Neural cell (in vitro differentiated cells): ENCODE results near the gene ADGRE3. TPM values are rescaled to one million over a fixed set of nuclear protein-coding genes. Genes with fewer than 3 reads are reported as not detected.

ENCODE experiments used
- H2AFZ ChIP-seq: fragments of 200-600, 300-800 bp; sonication (generic), shearing (Covaris generic); 2 replicates; pipeline ENCODE4 v1.6.0; 2014; ENCODE audit warnings: low read depth, mild to moderate bottlenecking, antibody characterized with exemption, low read length, moderate library complexity
- H3F3A ChIP-seq: fragments of 200-600 bp; shearing (Covaris generic); 2 replicates; pipeline ENCODE4 v1.6.1; 2016; ENCODE audit warnings: mild to moderate bottlenecking, moderate library complexity, mixed read lengths, antibody characterized with exemption, low read length; ENCODE audit not compliant: insufficient read depth, poor library complexity, severe bottlenecking
- H3K27ac ChIP-seq: fragments of 200-600, 300-800 bp; sonication (generic), shearing (Covaris generic); 2 replicates; pipeline ENCODE4 v1.5.1; 2014; ENCODE audit warnings: mild to moderate bottlenecking, low read length, moderate library complexity
- H3K27me3 ChIP-seq: fragments of 300-800, 200-600 bp; sonication (generic), shearing (Covaris generic); 2 replicates; pipeline ENCODE4 v1.6.0; 2014; ENCODE audit warnings: mild to moderate bottlenecking, low read depth, low read length, moderate library complexity; ENCODE audit not compliant: insufficient read depth
- H3K36me3 ChIP-seq: fragments of 300-800, 200-600 bp; sonication (generic), shearing (Covaris generic); 2 replicates; pipeline ENCODE4 v1.5.1; 2014; ENCODE audit warnings: mild to moderate bottlenecking, antibody characterized with exemption, low read length, moderate library complexity; ENCODE audit not compliant: insufficient read depth
- H3K4me2 ChIP-seq: fragments of 300-800, 200-600 bp; sonication (generic), shearing (Covaris generic); 2 replicates; pipeline ENCODE4 v1.6.0; 2014; ENCODE audit warnings: mild to moderate bottlenecking, low read length
- H3K4me3 ChIP-seq: fragments of 300-800, 200-600 bp; sonication (generic), shearing (Covaris generic); 2 replicates; pipeline ENCODE4 v1.5.1; 2014; ENCODE audit warnings: mild to moderate bottlenecking, low read length, moderate library complexity
- H3K79me2 ChIP-seq: fragments of 200-600 bp; shearing (Covaris generic); replicated peaks from 2 replicates; pipeline ENCODE4 v1.6.0; 2014; ENCODE audit warnings: mild to moderate bottlenecking, low read length, moderate library complexity; ENCODE audit not compliant: insufficient read depth
- H3K9ac ChIP-seq: fragments of 300-800, 200-600 bp; sonication (generic), shearing (Covaris generic); 2 replicates; pipeline ENCODE4 v1.6.1; 2016; ENCODE audit warnings: mild to moderate bottlenecking, low read length, mixed read lengths
- H3K9me2 ChIP-seq: fragments of 200-600 bp; shearing (Covaris generic); 2 replicates; pipeline ENCODE4 v1.6.1; 2016; ENCODE audit warnings: mild to moderate bottlenecking, low read length, mixed read lengths; ENCODE audit not compliant: insufficient read depth
- H3K9me3 ChIP-seq: fragments of 200-600, 300-800 bp; sonication (generic), shearing (Covaris generic); 2 replicates; pipeline ENCODE4 v1.6.1; 2016; ENCODE audit warnings: mild to moderate bottlenecking, mixed run types, low read length, moderate library complexity, mixed read lengths
- H4K20me1 ChIP-seq: fragments of 200-600 bp; shearing (Covaris generic); 2 replicates; pipeline ENCODE4 v1.6.1; 2016; ENCODE audit warnings: mild to moderate bottlenecking, mixed run types; ENCODE audit not compliant: insufficient read depth
- CTCF ChIP-seq: fragments of 450-650 bp; IDR thresholded peaks from 2 replicates; pipeline ENCODE4 v1.5.1; 2014; ENCODE audit warnings: antibody characterized with exemption, mild to moderate bottlenecking, moderate library complexity; ENCODE audit not compliant: poor library complexity, severe bottlenecking
- EP300 ChIP-seq: fragments of 450-650 bp; conservative IDR thresholded peaks from 2 replicates; pipeline ENCODE4 v1.6.1; 2014; ENCODE audit warnings: antibody characterized with exemption, mild to moderate bottlenecking, moderate library complexity; ENCODE audit not compliant: poor library complexity, severe bottlenecking
- EZH2 ChIP-seq: fragments of 200-600, 300-800 bp; shearing (Covaris generic), sonication (generic); IDR thresholded peaks from 2 replicates; pipeline ENCODE4 v1.6.1; 2014; ENCODE audit warnings: antibody characterized with exemption, low read length, borderline replicate concordance, mild to moderate bottlenecking; ENCODE audit not compliant: insufficient read depth, poor library complexity, severe bottlenecking
- MXI1 ChIP-seq: fragments of 450-650 bp; conservative IDR thresholded peaks from 2 replicates; pipeline ENCODE4 v1.6.1; 2014; ENCODE audit warnings: antibody characterized with exemption, mild to moderate bottlenecking; ENCODE audit not compliant: poor library complexity, severe bottlenecking
- POLR2AphosphoS5 ChIP-seq: IDR thresholded peaks from 2 replicates; pipeline ENCODE4 v1.6.1; 2012
- RAD21 ChIP-seq: fragments of 450-650 bp; conservative IDR thresholded peaks from 2 replicates; pipeline ENCODE4 v1.6.1; 2014; ENCODE audit warnings: antibody characterized with exemption, mild to moderate bottlenecking, moderate library complexity
- REST ChIP-seq: IDR thresholded peaks from 2 replicates; pipeline ENCODE4 v1.6.1; 2012; ENCODE audit warnings: borderline replicate concordance
- SMC3 ChIP-seq: fragments of 450-650 bp; conservative IDR thresholded peaks from 2 replicates; pipeline ENCODE4 v1.6.1; 2014; ENCODE audit warnings: antibody characterized with exemption, mild to moderate bottlenecking, moderate library complexity; ENCODE audit not compliant: poor library complexity
- TAF1 ChIP-seq: IDR thresholded peaks from 2 replicates; pipeline ENCODE4 v1.6.1; 2012; ENCODE audit warnings: low read depth
- polyA plus RNA-seq: library from polyadenylated mRNA; depleted of rRNA; stranded (reverse); fragments of >200 nt; gene quantifications from 2 replicates; pipeline ENCODE4 v1.2.3, GENCODE V29; 2014

Gene ADGRE3
- polyA plus RNA-seq, 1 donor from 2014 or later = not detected

DNA sequence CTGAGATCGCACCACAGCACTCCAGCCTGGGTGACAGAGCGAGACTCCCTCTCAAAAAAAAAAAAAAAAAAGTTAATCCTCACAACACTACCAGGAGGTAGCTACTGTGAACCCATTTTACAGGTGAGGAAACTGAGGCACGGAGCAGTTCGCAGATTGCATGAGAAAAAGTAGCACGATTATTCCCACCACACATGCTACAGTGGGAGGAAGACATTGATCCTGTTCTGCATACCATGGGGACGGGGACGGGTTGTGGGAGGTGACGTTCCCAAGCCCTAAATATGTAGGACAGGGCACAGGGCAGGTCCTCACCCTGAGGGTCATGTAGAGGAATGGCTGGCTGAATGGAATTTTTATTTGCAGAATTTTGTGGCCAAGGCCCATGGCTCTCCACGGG, 68.0 kb downstream of the ADGRE3 start:
- Histone ChIP-seq H3K27me3 (no peaks in the 10 kb centered on the region), H3F3A (no peaks in the 10 kb centered on the region), H3K4me3 (no peak overlapping the region), H3K79me2 (no peaks in the 10 kb centered on the region), H3K27ac (no peak overlapping the region), H3K4me2 (no peak overlapping the region), H3K9me2 (no peaks in the 10 kb centered on the region), H3K9me3 (no peaks in the 10 kb centered on the region), H4K20me1 (no peaks in the 10 kb centered on the region), H3K9ac (no peak overlapping the region), H3K36me3 (no peaks in the 10 kb centered on the region), H2AFZ (no peak overlapping the region)
- TF ChIP-seq EP300 (no peak), POLR2AphosphoS5 (no peak), MXI1 (no peak), REST (no peak), EZH2 (no peak), RAD21 (no peak), CTCF (no peak), SMC3 (no peak), TAF1 (no peak)

DNA sequence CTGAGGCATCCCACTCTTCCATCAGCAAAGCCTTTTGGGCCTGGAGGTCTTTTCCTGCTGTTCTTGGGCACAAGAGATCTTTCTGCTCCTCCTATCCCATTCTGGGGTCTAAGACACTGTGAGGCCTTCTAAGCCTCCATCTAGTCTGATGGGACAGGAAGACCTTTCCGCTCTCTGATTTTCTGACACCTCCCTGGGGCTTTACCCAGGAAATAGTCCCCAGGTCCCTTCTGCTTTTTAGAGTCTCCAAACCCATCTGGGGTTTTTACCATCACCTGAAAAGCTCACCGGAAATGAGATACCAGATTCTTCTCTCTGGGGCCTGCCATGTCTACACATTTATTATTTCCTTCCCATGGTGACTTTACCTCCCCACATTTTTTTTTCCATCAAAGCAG, 70.7 kb downstream of the ADGRE3 start:
- Histone ChIP-seq H2AFZ (no peak overlapping the region), H3K4me3 (no peak overlapping the region), H3K79me2 (no peaks in the 10 kb centered on the region), H3K9ac (no peak overlapping the region), H3K9me2 (no peaks in the 10 kb centered on the region), H3K4me2 (no peak overlapping the region), H4K20me1 (no peaks in the 10 kb centered on the region), H3K27me3 (no peaks in the 10 kb centered on the region), H3K36me3 (no peaks in the 10 kb centered on the region), H3F3A (no peaks in the 10 kb centered on the region), H3K27ac (no peak overlapping the region), H3K9me3 (no peaks in the 10 kb centered on the region)
- TF ChIP-seq REST = no peak
- TF ChIP-seq RAD21 = no peak
- TF ChIP-seq EP300 = no peak
- no peak for TF ChIP-seq TAF1
- TF ChIP-seq SMC3 = no peak
- no peak for TF ChIP-seq EZH2
- no peak for TF ChIP-seq MXI1
- no peak for TF ChIP-seq POLR2AphosphoS5
- TF ChIP-seq CTCF = no peak
